Astrocyte of the cerebellum (primary cell): ENCODE data around the gene RUVBL2.
"Not testable (repeated sequence)": the region's sequence is repeated elsewhere in the genome, so short reads cannot be mapped to it uniquely, and the experiment has no call there.

Experiments
- DNase-seq: peaks from one replicate; pipeline ENCODE4 v3.0.0-alpha.2; 2011; ENCODE audit warnings: low read depth
- H3K4me3 ChIP-seq: 2 replicates; pipeline ENCODE4 v1.5.1; 2011; ENCODE audit warnings: mild to moderate bottlenecking, low read depth, low read length, moderate library complexity
- CTCF ChIP-seq: IDR thresholded peaks from 2 replicates; pipeline ENCODE4 v1.5.1; 2012; ENCODE audit warnings: low read length, low read depth, moderate library complexity, mild to moderate bottlenecking; ENCODE audit errors: missing control alignments
- in situ Hi-C: cut with HindIII; loops from 2 replicates; pipeline ENCODE4 v1.10.0; 2017; ENCODE audit warnings: low sequenced_read_pairs

RUVBL2 gene

GRCh38 chr19:49017041-49017665 is 23.5 kb downstream of the RUVBL2 start, which contains the start of gene LHB:
Gene LHB, minus strand, starts transcription at chr19:49017091. Its CDS starts 10 bp downstream, at chr19:49017081.
- H3K4me3 ChIP-seq = peak within 1 kb of the TSS; percentile 39
- no peak for DNase-seq
- in situ Hi-C loops = no loop called here
- no peak for TF ChIP-seq CTCF

GRCh38 chr19:49017666-49018351 is 24.1 kb downstream of the RUVBL2 start:
- peak overlapping the region; percentile 39 for H3K4me3 ChIP-seq
- peak; percentile 42 for TF ChIP-seq CTCF
- in situ Hi-C loops = no loop called here
- DNase-seq = no peak

- peak overlapping the region; percentile 39 for H3K4me3 ChIP-seq
- in situ Hi-C loops, DNase-seq: not testable (repeated sequence)
These were observed 24.9 kb downstream of the RUVBL2 start for GRCh38 chr19:49018388-49019241.

- in situ Hi-C loops = no loop called here
- no peak for DNase-seq
- peak; percentile 9 for TF ChIP-seq CTCF
- H3K4me3 ChIP-seq = peak overlapping the region; percentile 29
These were observed 25.7 kb downstream of the RUVBL2 start for GRCh38 chr19:49019242-49019932.

GRCh38 chr19:49020342-49020741 is 26.7 kb downstream of the RUVBL2 start:
- in situ Hi-C loops = no loop called here
- TF ChIP-seq CTCF = no peak
- no peak for DNase-seq
- H3K4me3 ChIP-seq = no peak overlapping the region

- in situ Hi-C loops = no loop called here
- H3K4me3 ChIP-seq = no peak overlapping the region
- DNase-seq = no peak
- TF ChIP-seq CTCF = no peak
These were observed 27.5 kb downstream of the RUVBL2 start for GRCh38 chr19:49020931-49021895.
